Measurements from ENCODE around the gene MAPKBP1.
"Not testable (repeated sequence)": the region's sequence is repeated elsewhere in the genome, so short reads cannot be mapped to it uniquely, and the experiment has no call there.

DNA sequence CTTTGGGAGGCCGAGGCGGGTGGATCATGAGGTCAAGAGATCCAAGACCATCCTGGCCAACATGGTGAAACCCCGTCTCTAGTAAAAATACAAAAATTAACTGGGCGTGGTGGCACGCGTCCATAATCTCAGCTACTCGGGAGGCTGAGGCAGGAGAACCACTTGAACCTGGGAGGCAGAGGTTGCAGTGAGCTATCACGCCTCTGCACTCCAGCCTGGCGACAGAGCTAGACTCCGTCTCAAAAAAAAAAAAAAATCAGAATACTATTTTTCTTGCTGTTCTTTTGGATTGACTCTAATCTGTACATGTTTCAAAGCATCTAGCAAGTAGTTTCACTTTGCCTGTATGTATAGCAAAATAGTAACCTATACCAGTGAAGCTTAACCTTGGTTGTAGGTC, 38.8 kb upstream of the MAPKBP1 start:
- TF ChIP-seq, protein P1, sequence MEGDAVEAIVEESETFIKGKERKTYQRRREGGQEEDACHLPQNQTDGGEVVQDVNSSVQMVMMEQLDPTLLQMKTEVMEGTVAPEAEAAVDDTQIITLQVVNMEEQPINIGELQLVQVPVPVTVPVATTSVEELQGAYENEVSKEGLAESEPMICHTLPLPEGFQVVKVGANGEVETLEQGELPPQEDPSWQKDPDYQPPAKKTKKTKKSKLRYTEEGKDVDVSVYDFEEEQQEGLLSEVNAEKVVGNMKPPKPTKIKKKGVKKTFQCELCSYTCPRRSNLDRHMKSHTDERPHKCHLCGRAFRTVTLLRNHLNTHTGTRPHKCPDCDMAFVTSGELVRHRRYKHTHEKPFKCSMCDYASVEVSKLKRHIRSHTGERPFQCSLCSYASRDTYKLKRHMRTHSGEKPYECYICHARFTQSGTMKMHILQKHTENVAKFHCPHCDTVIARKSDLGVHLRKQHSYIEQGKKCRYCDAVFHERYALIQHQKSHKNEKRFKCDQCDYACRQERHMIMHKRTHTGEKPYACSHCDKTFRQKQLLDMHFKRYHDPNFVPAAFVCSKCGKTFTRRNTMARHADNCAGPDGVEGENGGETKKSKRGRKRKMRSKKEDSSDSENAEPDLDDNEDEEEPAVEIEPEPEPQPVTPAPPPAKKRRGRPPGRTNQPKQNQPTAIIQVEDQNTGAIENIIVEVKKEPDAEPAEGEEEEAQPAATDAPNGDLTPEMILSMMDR (IDR thresholded peaks at IDR 0.05), result not testable (repeated sequence)
- not testable (repeated sequence) for TF ChIP-seq POLR2A (IDR thresholded peaks at IDR 0.05)

Measured in right lobe of liver (tissue), 4 donors.